Measurements from ENCODE around the gene CREB3L2. TPM values are rescaled to one million over a fixed set of nuclear protein-coding genes. Genes with fewer than 3 reads are reported as not detected.
"Not testable (repeated sequence)": the region's sequence is repeated elsewhere in the genome, so short reads cannot be mapped to it uniquely, and the experiment has no call there.

Gene CREB3L2
- total and polyA plus RNA-seq, 8 donors, result 6.6 to 38.4 (median 32.2) TPM

DNA sequence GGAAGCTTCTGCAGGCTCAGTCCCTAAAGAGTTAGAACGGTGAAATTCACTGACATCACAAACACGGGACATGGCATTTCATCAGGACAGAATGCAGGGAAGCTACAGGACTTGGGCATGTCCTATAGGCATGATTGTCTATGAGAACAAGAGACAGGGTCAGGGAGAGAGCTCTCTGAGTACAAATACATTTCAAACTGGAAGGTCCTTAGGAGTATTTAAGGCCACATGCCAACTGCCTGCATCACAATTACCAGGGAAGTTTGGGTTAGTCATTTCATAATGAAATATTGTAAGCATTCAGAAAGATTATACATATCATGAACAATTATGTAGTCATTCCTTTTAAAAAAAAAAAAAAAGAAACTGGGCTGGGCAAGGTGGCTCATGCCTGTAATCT lies 71.3 kb downstream of the CREB3L2 start:
- Histone ChIP-seq H3K36me3 (peaks cover 0 to 12% (median 0%) of the 10 kb centered on the region in 3 donors), H3K4me1 (peaks cover 4 to 24% (median 17%) of the 10 kb centered on the region in 3 donors), H3K27ac (no peak overlapping the region), H3K4me3 (no peak overlapping the region), H3K27me3 (no peaks in the 10 kb centered on the region), H3K9me3 (no peaks in the 10 kb centered on the region)
- intact Hi-C loops (cut with DNase I), result no loop called here
- no peak for DNase-seq
- ATAC-seq, result no peak
- WGBS, 2 donors, result 86 to 88% methylated on average over 2 of the region's 2 CpGs
- TF ChIP-seq, protein P1, sequence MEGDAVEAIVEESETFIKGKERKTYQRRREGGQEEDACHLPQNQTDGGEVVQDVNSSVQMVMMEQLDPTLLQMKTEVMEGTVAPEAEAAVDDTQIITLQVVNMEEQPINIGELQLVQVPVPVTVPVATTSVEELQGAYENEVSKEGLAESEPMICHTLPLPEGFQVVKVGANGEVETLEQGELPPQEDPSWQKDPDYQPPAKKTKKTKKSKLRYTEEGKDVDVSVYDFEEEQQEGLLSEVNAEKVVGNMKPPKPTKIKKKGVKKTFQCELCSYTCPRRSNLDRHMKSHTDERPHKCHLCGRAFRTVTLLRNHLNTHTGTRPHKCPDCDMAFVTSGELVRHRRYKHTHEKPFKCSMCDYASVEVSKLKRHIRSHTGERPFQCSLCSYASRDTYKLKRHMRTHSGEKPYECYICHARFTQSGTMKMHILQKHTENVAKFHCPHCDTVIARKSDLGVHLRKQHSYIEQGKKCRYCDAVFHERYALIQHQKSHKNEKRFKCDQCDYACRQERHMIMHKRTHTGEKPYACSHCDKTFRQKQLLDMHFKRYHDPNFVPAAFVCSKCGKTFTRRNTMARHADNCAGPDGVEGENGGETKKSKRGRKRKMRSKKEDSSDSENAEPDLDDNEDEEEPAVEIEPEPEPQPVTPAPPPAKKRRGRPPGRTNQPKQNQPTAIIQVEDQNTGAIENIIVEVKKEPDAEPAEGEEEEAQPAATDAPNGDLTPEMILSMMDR (IDR thresholded peaks at IDR 0.05), result no peak
- FAIRE-seq, result no peak

DNA sequence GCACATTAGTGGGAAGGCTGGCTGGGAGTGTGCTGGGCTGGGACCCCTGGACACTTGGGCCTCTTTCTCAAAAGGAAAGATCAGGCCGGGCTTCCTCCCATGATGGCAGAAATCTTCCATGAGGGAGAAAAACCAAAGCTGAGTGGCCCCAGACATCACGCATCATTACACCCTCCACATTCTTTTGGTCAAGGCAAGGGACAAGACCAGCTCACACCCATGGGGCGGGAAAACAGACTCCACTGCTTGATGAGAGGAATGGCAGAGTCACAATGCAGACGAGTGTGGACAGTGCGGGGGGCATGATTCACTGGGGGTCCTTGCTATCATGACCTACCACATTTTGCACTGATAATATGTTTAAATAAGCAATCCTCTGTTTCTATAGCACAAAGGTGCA lies 73.3 kb downstream of the CREB3L2 start:
- TF ChIP-seq, protein P1 (IDR thresholded peaks at IDR 0.05), result no peak
- intact Hi-C loops (cut with DNase I), result no loop called here
- FAIRE-seq, result no peak

DNA sequence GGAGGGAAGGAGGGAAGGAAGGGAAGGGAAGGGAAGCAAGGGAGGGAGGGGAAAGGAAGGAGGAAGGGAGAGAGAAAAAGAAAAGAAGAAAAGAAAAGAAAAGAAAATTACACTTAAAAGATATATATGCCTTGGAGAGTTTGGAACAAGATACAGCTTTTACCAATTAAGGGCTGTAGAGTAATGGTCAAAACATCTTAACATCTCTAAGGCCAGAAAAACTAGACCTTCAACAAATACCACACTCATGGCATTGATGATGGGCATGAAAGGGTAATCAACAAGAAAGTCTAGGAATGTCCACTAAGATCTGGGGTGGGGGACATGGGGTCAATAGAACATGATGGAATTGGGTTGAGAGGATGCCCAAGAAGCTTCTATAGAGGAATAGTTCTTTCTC lies 74.5 kb downstream of the CREB3L2 start:
- Histone ChIP-seq H3K27ac (no peak overlapping the region), H3K27me3 (no peaks in the 10 kb centered on the region), H3K4me1 (peaks cover 4 to 9% (median 7%) of the 10 kb centered on the region in 3 donors), H3K4me3 (no peak overlapping the region), H3K9me3 (no peaks in the 10 kb centered on the region), H3K36me3 (peaks cover 0 to 12% (median 0%) of the 10 kb centered on the region in 3 donors)
- FAIRE-seq (no peak), DNase-seq (no peak), ATAC-seq (no peak)
- intact Hi-C loops (cut with DNase I), result no loop called here
- TF ChIP-seq, protein P1 (IDR thresholded peaks at IDR 0.05), result no peak

More for the DNA sequence above, 73.3 kb downstream of the CREB3L2 start:
- H3K4me1 ChIP-seq, result peaks cover 4 to 21% (median 14%) of the 10 kb centered on the region in 3 donors
- no peaks in the 10 kb centered on the region for H3K27me3 ChIP-seq
- no peak overlapping the region for H3K4me3 ChIP-seq
- no peak overlapping the region for H3K27ac ChIP-seq
- peaks cover 0 to 12% (median 0%) of the 10 kb centered on the region in 3 donors for H3K36me3 ChIP-seq
- DNase-seq (no peak), ATAC-seq (no peak)
- 96 to 98% methylated on average over 5 of the region's 5 CpGs for WGBS, 2 donors
- H3K9me3 ChIP-seq, result no peaks in the 10 kb centered on the region

DNA sequence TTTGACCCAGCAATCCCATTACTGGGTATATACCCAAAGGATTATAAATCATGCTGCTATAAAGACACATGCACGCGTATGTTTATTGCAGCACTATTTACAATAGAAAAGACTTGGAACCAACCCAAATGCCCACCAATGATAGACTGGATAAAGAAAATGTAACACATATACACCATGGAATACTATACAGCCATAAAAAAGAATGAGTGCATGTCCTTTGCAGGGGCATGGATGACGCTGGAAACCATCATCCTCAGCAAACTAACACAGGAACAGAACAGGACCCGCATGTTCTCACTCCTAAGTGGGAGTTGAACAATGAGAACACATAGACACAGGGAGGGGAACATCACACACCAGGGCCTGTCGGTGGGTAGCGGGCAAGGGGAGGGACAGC lies 75.7 kb downstream of the CREB3L2 start:
- H3K27ac ChIP-seq; intact Hi-C loops (cut with DNase I); H3K9me3 ChIP-seq; FAIRE-seq; ATAC-seq; H3K27me3 ChIP-seq; DNase-seq; H3K4me3 ChIP-seq; H3K4me1 ChIP-seq: not testable (repeated sequence)
- peaks cover 0 to 12% (median 0%) of the 10 kb centered on the region in 3 donors for H3K36me3 ChIP-seq
- 96 to 98% methylated on average over 6 of the region's 6 CpGs for WGBS, 2 donors

DNA sequence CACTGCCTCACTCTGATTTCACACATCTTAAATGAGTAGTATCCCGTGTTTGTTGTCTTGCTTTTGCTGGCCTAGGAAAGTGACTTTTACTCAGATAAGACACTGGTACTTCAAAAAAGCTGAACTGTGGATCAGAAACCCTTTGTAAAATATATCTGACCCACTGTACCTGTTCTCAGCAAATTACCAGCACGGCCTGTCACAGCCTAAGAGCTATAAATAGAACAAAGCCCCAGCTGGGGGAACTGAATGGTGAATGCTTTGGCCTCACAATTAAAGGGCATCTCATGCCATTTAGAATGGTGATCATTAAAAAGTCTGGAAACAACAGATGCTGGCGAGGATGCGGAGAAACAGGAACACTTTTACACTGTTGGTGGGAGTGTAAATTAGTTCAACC lies 76.1 kb downstream of the CREB3L2 start:
- no peak for DNase-seq
- Histone ChIP-seq H3K36me3 (peaks cover 0 to 12% (median 0%) of the 10 kb centered on the region in 3 donors), H3K27me3 (no peaks in the 10 kb centered on the region), H3K4me1 (no peaks in the 10 kb centered on the region), H3K27ac (no peak overlapping the region), H3K9me3 (no peaks in the 10 kb centered on the region), H3K4me3 (no peak overlapping the region)
- 87 to 93% methylated on average over 4 of the region's 4 CpGs for WGBS, 2 donors
- no peak for ATAC-seq
- FAIRE-seq, result no peak
- TF ChIP-seq, protein P1 (IDR thresholded peaks at IDR 0.05), result no peak
- intact Hi-C loops (cut with DNase I), result no loop called here
